ENCODE results near the gene UPB1.

DNA sequence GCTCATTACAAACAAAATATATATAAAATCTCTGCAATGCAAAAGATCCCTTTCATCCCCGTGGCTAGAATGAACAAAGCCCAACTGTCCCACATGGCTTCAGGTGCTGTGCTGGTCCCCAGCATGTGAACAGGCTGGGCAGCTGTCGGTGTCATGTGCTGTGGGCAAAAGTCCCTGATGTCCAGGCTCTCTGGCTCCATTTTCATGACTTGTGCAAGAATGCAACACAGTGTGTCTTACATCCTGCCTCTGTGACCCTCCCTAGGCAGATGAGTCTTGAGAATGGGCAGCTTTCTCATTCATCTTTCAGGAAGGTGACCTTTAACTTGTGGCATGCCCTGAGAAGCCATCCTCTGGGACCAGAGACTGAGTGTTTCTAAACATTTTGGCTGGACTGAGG is 45.3 kb downstream of the UPB1 start:
- TF ChIP-seq, protein P1, sequence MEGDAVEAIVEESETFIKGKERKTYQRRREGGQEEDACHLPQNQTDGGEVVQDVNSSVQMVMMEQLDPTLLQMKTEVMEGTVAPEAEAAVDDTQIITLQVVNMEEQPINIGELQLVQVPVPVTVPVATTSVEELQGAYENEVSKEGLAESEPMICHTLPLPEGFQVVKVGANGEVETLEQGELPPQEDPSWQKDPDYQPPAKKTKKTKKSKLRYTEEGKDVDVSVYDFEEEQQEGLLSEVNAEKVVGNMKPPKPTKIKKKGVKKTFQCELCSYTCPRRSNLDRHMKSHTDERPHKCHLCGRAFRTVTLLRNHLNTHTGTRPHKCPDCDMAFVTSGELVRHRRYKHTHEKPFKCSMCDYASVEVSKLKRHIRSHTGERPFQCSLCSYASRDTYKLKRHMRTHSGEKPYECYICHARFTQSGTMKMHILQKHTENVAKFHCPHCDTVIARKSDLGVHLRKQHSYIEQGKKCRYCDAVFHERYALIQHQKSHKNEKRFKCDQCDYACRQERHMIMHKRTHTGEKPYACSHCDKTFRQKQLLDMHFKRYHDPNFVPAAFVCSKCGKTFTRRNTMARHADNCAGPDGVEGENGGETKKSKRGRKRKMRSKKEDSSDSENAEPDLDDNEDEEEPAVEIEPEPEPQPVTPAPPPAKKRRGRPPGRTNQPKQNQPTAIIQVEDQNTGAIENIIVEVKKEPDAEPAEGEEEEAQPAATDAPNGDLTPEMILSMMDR (conservative IDR thresholded peaks at IDR 0.05; ENCODE audit: low read length), result no peak
- no peak for TF ChIP-seq EZH2phosphoT487 (IDR thresholded peaks at IDR 0.05; ENCODE audit: borderline replicate concordance)
